ENCODE data around the gene SF3A2.

GRCh38 chr19:2187159-2187558 lies 49.5 kb upstream of the SF3A2 start:
- TF ChIP-seq ZSCAN18 (CRISPR knock-in tag; IDR thresholded peaks at IDR 0.05), result no peak
- no peak for TF ChIP-seq CTCF (IDR thresholded peaks at IDR 0.05)
- TF ChIP-seq SMAD3 (CRISPR knock-in tag; IDR thresholded peaks at IDR 0.05; ENCODE audit: borderline replicate concordance), result no peak
- no peak for TF ChIP-seq ZBTB21 (CRISPR knock-in tag; IDR thresholded peaks at IDR 0.05; ENCODE audit: borderline replicate concordance)
- TF ChIP-seq TEAD1 (CRISPR knock-in tag; IDR thresholded peaks at IDR 0.05), result no peak
- no peak for TF ChIP-seq USF2 (CRISPR knock-in tag; IDR thresholded peaks at IDR 0.05)
- no peak for TF ChIP-seq GTF2I (CRISPR knock-in tag; conservative IDR thresholded peaks at IDR 0.05)
- TF ChIP-seq ZNF532 (CRISPR knock-in tag; IDR thresholded peaks at IDR 0.05; ENCODE audit: borderline replicate concordance), result no peak
